ENCODE results near the gene ZNF423.

DNA sequence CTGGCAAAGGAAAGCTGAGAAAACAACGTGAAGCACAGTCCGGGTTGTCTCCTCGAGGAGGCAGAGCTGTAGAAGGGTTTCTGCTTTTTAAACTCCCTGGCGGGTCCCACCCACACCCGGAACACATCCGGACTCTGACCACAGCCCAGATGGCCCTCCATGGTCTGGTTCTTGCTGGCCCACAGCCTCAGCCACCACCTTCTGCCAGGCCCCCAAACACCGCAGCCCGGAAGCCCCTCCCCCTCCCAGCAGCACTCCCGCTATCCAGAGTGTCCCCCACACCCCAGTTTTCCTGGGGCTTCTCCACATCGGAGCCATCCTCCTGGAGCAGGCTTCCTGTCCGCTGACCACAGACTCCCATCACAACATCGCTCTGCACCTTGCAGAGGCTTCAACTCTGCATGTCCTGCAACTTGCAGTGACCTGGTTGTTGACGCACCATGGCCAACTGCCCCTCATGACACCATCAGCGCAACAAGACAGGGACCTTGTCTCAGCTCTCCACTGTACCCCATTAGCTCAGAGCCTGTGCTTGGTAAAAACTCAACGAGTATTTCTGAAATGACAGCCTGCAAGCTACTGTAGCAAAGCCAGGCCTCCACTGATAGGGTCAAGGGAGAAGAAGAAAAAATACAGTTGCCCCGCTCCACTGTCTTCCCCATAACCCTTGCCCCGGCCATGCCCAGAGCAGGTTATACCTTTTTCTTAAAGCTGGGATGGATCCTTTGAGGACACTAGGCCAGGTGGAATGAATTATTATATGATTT is 352.5 kb downstream of the ZNF423 start:
- TF ChIP-seq, protein P1, sequence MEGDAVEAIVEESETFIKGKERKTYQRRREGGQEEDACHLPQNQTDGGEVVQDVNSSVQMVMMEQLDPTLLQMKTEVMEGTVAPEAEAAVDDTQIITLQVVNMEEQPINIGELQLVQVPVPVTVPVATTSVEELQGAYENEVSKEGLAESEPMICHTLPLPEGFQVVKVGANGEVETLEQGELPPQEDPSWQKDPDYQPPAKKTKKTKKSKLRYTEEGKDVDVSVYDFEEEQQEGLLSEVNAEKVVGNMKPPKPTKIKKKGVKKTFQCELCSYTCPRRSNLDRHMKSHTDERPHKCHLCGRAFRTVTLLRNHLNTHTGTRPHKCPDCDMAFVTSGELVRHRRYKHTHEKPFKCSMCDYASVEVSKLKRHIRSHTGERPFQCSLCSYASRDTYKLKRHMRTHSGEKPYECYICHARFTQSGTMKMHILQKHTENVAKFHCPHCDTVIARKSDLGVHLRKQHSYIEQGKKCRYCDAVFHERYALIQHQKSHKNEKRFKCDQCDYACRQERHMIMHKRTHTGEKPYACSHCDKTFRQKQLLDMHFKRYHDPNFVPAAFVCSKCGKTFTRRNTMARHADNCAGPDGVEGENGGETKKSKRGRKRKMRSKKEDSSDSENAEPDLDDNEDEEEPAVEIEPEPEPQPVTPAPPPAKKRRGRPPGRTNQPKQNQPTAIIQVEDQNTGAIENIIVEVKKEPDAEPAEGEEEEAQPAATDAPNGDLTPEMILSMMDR (IDR thresholded peaks at IDR 0.05; ENCODE audit: borderline replicate concordance, extremely low read depth, low read length, poor library complexity, severe bottlenecking): no peak
- TF ChIP-seq EZH2 (IDR thresholded peaks at IDR 0.05; ENCODE audit: borderline replicate concordance, low read depth, low read length, severe bottlenecking): no peak
